Lower leg skin (tissue), 3 donors: ENCODE results near the gene B4GALNT3.

Experiments used
- CTCF ChIP-seq, 3 donors: fragments of 450-650 bp; IDR thresholded peaks; one replicate each; pipeline ENCODE4 v1.5.1; 2016; ENCODE audit warnings: antibody characterized with exemption in 3 of 3, mild to moderate bottlenecking in 3 of 3, moderate library complexity in 2 of 3
- POLR2A ChIP-seq, 2 donors: fragments of 450-650 bp; IDR thresholded peaks; one replicate each; pipeline ENCODE4 v1.6.1; 2016 to 2017; ENCODE audit warnings: antibody characterized with exemption in 2 of 2, mild to moderate bottlenecking in 1 of 2, moderate library complexity in 1 of 2

GRCh38 chr12:447141-447540 is 12.6 kb upstream of the B4GALNT3 start:
- TF ChIP-seq CTCF (IDR thresholded peaks at IDR 0.05) (no peak), POLR2A (IDR thresholded peaks at IDR 0.05) (no peak)
